ENCODE data around the gene EFCC1. TPM values are rescaled to one million over a fixed set of nuclear protein-coding genes. Genes with fewer than 3 reads are reported as not detected.

EFCC1 gene
- total RNA-seq: not detected in 2 replicates

GRCh38 chr3:129001101-129001805 lies at the start of gene EFCC1:
Gene EFCC1, plus strand, starts transcription at chr3:129001304. Its CDS starts 325 bp downstream, at chr3:129001629.

GRCh38 chr3:128993461-128994172 lies 7.5 kb upstream of the EFCC1 start, which contains the start of gene CFAP92:
Gene CFAP92, minus strand, starts transcription at chr3:128994076. Its CDS starts 772 bp downstream, at chr3:128993304.

GRCh38 chr3:129060276-129061022 lies 59.3 kb downstream of the EFCC1 start, which contains the start of gene GP9:
Gene GP9, plus strand, starts transcription at chr3:129060779. Its CDS starts 961 bp downstream, at chr3:129061740.

Other genes starting within 250 kb of the EFCC1 start
- 40.7 and 43.0 TPM in 2 replicates for gene ACAD9, start 121.7 kb upstream of the EFCC1 start, total RNA-seq
- gene CFAP92, start 7.2 kb upstream of the EFCC1 start, total RNA-seq: under 0.01 and 0.37 TPM in 2 replicates
- gene GP9, start 59.5 kb downstream of the EFCC1 start, total RNA-seq: not detected in 2 replicates
- gene RAB43, start 120.5 kb downstream of the EFCC1 start, total RNA-seq: 5.1 and 8.4 TPM in 2 replicates
- 22.8 and 31.5 TPM in 2 replicates for gene ISY1, start 159.8 kb downstream of the EFCC1 start, total RNA-seq
- gene CNBP, start 182.6 kb downstream of the EFCC1 start, total RNA-seq: 217 and 230 TPM in 2 replicates
- 253 and 336 TPM in 2 replicates for gene COPG1, start 248.3 kb downstream of the EFCC1 start, total RNA-seq

All from subcutaneous preadipocyte (primary cell).